ENCODE results near the gene ADAMTS2.

ADAMTS2 gene

DNA sequence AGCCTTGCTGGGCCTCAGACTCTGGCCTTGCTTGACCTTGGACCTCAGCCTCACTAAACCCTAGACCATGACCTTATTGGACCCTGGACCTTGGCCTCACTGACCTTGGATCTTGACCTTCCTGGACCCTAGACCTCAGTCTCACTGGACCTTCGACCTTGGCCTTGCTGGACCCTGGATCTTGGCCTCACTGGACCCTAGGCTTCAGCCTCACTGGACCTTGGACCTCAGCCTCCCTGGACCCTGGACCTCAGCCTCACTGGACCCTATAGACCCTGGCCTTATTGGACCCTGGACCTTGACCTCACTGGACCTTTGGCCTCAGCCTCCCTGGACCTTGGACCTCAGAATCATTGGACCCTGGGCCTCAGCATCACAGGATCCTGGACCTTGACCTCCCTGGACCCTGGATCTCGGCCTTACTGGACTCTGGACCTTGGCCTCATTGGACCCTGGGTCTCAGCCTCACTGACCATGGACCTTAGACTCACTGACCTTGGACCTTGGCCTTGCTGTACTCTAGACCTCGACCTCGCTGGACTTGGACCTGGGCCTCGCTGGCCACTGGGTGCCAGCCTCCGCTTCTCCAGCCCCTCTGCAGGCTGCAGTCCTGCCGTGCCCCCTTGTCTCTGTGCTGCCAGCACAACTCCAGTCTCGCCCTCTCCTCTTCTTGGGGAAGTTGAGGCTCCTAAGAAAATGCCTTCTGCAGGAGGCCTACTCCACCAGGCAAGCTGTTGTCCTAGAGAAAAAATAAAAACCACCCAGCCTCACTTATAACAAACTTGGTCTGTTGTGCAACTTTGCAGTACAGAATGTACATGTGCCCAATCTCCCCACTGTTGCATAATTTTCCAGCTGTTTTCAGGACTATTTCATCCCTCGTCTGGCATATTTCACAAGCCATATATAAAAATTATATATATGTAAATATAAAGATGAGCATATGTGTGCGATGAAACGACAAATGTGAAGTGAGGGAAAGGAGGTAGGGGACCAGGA, 11.0 kb upstream of the ADAMTS2 start:
- TF ChIP-seq, protein P1, sequence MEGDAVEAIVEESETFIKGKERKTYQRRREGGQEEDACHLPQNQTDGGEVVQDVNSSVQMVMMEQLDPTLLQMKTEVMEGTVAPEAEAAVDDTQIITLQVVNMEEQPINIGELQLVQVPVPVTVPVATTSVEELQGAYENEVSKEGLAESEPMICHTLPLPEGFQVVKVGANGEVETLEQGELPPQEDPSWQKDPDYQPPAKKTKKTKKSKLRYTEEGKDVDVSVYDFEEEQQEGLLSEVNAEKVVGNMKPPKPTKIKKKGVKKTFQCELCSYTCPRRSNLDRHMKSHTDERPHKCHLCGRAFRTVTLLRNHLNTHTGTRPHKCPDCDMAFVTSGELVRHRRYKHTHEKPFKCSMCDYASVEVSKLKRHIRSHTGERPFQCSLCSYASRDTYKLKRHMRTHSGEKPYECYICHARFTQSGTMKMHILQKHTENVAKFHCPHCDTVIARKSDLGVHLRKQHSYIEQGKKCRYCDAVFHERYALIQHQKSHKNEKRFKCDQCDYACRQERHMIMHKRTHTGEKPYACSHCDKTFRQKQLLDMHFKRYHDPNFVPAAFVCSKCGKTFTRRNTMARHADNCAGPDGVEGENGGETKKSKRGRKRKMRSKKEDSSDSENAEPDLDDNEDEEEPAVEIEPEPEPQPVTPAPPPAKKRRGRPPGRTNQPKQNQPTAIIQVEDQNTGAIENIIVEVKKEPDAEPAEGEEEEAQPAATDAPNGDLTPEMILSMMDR (IDR thresholded peaks at IDR 0.05), result no peak

DNA sequence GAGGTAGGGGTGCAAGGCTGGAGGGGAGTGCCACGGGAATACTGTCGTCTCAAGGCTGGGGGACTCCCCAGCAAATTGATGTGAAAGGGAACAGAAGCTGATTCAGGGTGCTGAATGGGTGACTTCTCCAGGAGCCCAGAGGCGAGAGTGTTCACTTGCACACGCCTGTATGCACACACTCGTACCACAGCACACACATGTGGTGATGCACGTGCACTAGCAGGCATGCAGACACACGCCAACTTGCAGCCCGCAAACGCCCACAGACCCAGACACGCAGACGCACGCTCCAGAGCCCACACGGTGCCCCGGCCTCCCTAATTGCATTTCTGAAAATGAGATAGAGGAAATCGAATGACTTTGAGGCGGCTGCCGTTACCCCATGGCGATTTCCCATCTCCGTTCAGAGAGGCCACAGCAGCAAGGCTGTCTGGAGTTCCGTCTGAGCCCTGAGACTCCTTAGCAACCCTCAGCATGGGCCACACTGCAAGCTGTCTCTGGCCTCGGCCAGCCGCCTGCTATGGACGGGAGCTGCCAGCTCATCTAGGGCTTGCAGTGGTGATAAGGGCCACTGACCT, 9.1 kb upstream of the ADAMTS2 start:
- TF ChIP-seq, protein P1 (IDR thresholded peaks at IDR 0.05), result no peak

DNA sequence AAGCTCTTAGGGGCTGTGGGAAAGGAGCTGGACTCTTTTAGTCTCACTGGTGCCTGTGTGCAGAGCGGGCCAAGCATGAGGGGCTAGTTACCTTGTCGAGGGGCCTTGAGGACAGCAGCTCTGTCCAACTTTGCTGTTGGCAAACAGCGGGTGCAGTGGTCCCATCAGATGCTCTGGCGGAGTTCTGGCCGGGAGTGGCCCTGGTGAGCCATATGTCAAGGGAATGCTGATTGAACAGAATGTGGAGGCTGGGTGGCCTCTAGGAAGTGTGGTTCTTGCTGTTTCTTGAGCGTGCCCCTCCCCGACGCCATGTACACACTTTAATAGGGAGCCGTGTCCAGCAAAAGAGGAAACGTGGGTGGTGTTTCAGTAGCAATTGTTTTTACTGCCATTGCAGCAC, 3.6 kb upstream of the ADAMTS2 start:
- TF ChIP-seq, protein P1 (IDR thresholded peaks at IDR 0.05), result no peak

DNA sequence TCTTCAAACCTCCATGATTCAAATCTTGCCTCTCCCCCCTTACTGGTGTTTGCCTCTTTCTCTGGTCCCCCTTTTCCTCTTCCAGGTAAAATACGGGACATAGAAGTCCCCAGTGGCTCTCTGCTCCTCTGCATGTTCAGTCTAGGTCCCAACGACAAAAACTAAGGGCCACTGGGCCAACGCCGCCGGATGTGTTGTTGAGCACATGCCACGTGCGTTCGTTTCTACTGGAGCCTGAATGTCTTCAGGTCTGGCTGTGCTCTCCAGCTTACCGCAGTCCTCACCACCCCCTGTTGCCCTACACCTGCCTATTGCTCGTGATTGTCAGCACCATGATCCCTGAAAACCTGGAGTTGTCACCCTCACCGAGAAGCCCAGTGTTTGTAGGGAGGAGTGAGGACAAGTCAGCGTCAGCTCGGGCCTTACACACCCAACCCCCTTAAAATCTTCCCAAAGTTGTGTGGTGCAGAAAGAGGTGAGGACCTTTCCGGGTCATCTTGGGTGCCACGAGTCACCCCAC, 2.8 kb upstream of the ADAMTS2 start:
- TF ChIP-seq, protein P1 (IDR thresholded peaks at IDR 0.05), result no peak

DNA sequence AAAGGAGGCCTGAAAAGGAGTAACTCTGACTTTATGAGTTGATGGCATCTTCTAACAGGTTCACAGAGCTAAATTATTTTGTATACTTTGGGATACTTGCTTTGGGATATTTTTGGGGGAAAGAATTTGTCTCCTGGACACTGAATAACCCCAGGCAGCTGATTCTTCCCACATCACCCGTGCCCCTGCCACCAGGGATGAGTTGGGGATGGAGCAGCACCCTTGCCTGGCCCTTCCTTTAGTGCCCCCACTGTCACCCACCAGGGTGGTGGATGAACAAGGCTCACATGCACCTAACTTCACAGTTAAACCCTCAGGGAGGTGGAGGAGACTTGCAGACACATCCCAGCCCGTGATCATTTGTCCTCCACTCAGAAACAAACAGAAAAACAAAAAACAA, 2.3 kb upstream of the ADAMTS2 start:
- TF ChIP-seq, protein P1 (IDR thresholded peaks at IDR 0.05), result no peak

DNA sequence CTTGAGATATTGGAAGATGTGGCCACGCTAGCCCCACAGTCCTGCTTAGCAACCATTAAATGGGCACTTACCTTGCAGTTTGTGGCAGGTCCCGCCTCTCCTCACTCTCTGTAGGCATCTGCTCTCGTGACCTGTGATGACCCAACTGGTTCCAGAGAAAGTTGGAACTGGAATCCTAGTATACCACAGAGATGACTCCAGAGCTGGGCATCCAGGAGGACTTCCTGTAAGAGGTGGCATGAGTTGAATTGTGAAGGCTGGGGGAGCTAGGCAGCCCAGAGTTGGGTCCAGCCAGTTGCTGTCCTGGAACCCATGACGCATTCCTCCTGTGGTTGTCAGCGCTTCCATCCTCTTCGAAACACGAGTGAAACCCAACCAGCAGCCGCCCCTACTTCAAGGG, 1.6 kb upstream of the ADAMTS2 start:
- TF ChIP-seq, protein P1 (IDR thresholded peaks at IDR 0.05), result no peak

DNA sequence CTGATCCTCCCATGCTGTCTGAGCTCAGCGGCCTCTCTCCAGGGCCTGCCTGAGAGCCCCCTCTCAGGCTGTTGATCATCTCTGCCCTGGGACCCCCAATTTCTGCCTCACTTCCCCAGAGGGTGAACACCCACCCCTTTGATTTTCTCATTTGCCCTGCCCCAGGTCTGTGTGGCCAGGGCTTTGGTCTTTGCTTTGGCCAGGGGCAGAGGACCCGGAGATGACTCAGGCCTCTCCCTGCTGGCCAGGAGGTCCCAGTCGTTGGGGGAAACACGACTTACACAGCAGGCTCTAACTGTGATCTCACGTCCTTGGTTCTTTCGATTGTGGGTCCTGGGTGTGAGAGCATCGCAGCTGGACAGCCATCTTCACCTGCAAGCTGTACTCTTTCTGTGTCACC, 1.1 kb upstream of the ADAMTS2 start:
- TF ChIP-seq, protein P1 (IDR thresholded peaks at IDR 0.05), result no peak

All from LNCAP (cell line).